Activated CD4-positive, CD25-positive, alpha-beta regulatory T cell treated with anti-CD3 and anti-CD28 coated beads, Interleukin-2, amount 50 U/mL, for 24 hours (primary cell): ENCODE data around the gene INPP4B.
A peak's percentile ranks its signal among the peaks of the same experiment; 100 is the strongest.
"Not testable (repeated sequence)": the region's sequence is repeated elsewhere in the genome, so short reads cannot be mapped to it uniquely, and the experiment has no call there.

Source experiments
- ATAC-seq, 2 donors: fragments of 150-1000 bp; cut with Tn5 transposase; one replicate each; pipeline ENCODE4 v1.10.0; 2021; ENCODE audit warnings: mild to moderate bottlenecking in 1 of 2, moderate library complexity in 1 of 2

INPP4B gene

GRCh38 chr4:142671516-142671915 is 174.6 kb downstream of the INPP4B start:
- no peak for ATAC-seq

- no peak for ATAC-seq
These were observed 182.3 kb downstream of the INPP4B start for GRCh38 chr4:142663828-142664227.

GRCh38 chr4:142660728-142661127 is 185.4 kb downstream of the INPP4B start:
- ATAC-seq, result no peak

- ATAC-seq, result no peak
These were observed 189.9 kb downstream of the INPP4B start for GRCh38 chr4:142656178-142656577.

GRCh38 chr4:142648378-142648777 is 197.7 kb downstream of the INPP4B start:
- ATAC-seq, result no peak

- peak; percentile 46 to 48 for ATAC-seq
These were observed 200.5 kb downstream of the INPP4B start for GRCh38 chr4:142645475-142646108.

- not testable (repeated sequence) for ATAC-seq
These were observed 201.5 kb downstream of the INPP4B start for GRCh38 chr4:142644628-142645027.

- no peak for ATAC-seq
These were observed 208.5 kb downstream of the INPP4B start for GRCh38 chr4:142637614-142638013.

GRCh38 chr4:142631836-142632235 is 214.3 kb downstream of the INPP4B start:
- ATAC-seq, result no peak

GRCh38 chr4:142615324-142615665 is 230.8 kb downstream of the INPP4B start:
- ATAC-seq, result no peak

GRCh38 chr4:142614621-142615323 is 231.3 kb downstream of the INPP4B start:
- ATAC-seq, result no peak

- ATAC-seq, result no peak
These were observed 238.1 kb downstream of the INPP4B start for GRCh38 chr4:142607976-142608375.

GRCh38 chr4:142600952-142601351 is 245.1 kb downstream of the INPP4B start:
- ATAC-seq, result no peak

GRCh38 chr4:142598132-142598531 is 248.0 kb downstream of the INPP4B start:
- no peak for ATAC-seq

GRCh38 chr4:142596595-142596994 is 249.5 kb downstream of the INPP4B start:
- no peak for ATAC-seq

GRCh38 chr4:142596121-142596520 is 250.0 kb downstream of the INPP4B start:
- ATAC-seq, result no peak

GRCh38 chr4:142595222-142595871 is 250.8 kb downstream of the INPP4B start:
- ATAC-seq, result no peak

- no peak for ATAC-seq
These were observed 260.7 kb downstream of the INPP4B start for GRCh38 chr4:142585411-142585810.

- no peak for ATAC-seq
These were observed 262.4 kb downstream of the INPP4B start for GRCh38 chr4:142583708-142584107.

- peak in 1 of 2 donors; percentile 43 for ATAC-seq
These were observed 263.8 kb downstream of the INPP4B start for GRCh38 chr4:142582340-142582739.

GRCh38 chr4:142581881-142582280 is 264.2 kb downstream of the INPP4B start:
- ATAC-seq, result no peak

- no peak for ATAC-seq
These were observed 266.7 kb downstream of the INPP4B start for GRCh38 chr4:142579443-142579842.

- ATAC-seq, result peak in 1 of 2 donors; percentile 27
These were observed 271.8 kb downstream of the INPP4B start for GRCh38 chr4:142574306-142574705.

- ATAC-seq, result no peak
These were observed 274.0 kb downstream of the INPP4B start for GRCh38 chr4:142572071-142572470.
